OCI-LY1 (cell line): ENCODE measurements around the gene VASP.

Source experiments
- EZH2 ChIP-seq: fragments of 200-600 bp; sonication (generic), shearing (Covaris generic); IDR thresholded peaks from 2 replicates; pipeline ENCODE4 v1.8.0; 2017; ENCODE audit warnings: borderline replicate concordance, mixed run types, mild to moderate bottlenecking, antibody characterized with exemption, low read length, moderate library complexity, mixed read lengths
- TF ChIP-seq, protein P1 (sequence below): fragments of 200-600 bp; sonication (generic), shearing (Covaris generic); IDR thresholded peaks from 2 replicates; pipeline ENCODE4 v1.5.1; 2017; ENCODE audit warnings: mild to moderate bottlenecking, antibody characterized with exemption, low read length, moderate library complexity, mixed read lengths

GRCh38 chr19:45464274-45464673 lies 43.0 kb upstream of the VASP start:
- TF ChIP-seq, protein P1, sequence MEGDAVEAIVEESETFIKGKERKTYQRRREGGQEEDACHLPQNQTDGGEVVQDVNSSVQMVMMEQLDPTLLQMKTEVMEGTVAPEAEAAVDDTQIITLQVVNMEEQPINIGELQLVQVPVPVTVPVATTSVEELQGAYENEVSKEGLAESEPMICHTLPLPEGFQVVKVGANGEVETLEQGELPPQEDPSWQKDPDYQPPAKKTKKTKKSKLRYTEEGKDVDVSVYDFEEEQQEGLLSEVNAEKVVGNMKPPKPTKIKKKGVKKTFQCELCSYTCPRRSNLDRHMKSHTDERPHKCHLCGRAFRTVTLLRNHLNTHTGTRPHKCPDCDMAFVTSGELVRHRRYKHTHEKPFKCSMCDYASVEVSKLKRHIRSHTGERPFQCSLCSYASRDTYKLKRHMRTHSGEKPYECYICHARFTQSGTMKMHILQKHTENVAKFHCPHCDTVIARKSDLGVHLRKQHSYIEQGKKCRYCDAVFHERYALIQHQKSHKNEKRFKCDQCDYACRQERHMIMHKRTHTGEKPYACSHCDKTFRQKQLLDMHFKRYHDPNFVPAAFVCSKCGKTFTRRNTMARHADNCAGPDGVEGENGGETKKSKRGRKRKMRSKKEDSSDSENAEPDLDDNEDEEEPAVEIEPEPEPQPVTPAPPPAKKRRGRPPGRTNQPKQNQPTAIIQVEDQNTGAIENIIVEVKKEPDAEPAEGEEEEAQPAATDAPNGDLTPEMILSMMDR = no peak
- TF ChIP-seq EZH2 = no peak
